SW 1271 (cell line): ENCODE data around the gene GFOD1.

Experiments used
- DNase-seq, 2 experiments: peaks; one replicate each; lab custom pipeline; 2025; lab: John Stamatoyannopoulos, UW

The GFOD1 gene

GRCh38 chr6:13425270-13425873 lies 62.0 kb downstream of the GFOD1 start:
- DNase-seq, result no peak

- no peak for DNase-seq
Measured at GRCh38 chr6:13423252-13423651, 64.1 kb downstream of the GFOD1 start.

DNA sequence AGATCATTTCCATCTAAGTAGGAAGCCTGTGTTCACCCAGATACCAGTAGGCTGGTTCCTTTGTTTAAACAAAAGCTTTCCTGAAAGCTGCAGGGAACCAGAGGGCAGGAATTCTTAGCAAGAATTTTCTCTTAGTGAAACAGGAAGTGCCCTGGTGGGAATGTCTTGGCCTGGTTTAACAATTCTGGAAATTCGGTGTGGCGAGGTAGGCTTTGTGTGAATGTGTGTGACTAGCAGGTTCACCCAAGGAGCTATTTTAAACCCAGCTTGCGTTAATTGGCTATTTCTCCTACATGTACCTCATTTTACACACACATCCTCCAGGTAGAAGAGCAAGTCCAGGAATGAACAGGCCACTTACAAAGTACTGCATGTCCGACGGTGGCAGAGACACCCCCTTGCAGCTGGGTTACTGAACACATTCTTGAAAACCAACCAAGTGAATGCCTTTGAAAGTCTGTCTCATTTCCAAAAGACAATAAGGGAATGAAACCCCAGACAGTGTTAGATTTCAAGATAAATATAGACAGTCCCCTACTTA lies 64.6 kb downstream of the GFOD1 start:
- DNase-seq, result no peak

DNA sequence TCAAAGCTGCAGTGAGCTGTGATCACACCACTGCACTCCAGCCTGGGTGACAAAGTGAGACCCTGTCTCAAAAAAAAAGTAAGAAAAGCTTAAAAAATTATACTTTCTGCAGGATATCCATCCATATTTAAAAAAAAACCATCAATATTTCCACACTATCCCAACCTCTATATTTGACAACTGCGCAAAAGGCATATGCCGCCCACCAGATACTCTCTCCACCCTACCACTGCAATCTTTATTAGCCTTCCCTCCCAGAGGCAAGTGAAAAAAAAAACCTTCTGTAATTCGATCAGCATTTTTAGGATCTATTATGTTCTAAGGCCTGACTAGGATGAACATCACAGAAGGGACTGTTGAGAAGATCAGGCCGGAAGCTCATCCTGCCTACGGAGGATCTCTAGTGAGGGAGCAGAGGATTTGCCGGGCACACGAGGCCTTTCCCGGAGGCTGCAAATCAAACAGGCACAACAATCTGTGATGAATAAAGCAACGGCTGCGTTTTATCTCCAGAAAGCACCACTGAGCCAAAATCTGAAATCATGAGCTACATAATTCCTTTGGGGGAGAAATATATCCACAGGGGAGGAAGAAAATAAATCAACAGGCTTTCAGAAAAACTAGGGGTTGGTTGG lies 65.9 kb downstream of the GFOD1 start:
- no peak for DNase-seq

- no peak for DNase-seq
Measured at GRCh38 chr6:13420269-13420668, 67.1 kb downstream of the GFOD1 start.

GRCh38 chr6:13419422-13420195 lies 67.8 kb downstream of the GFOD1 start:
- DNase-seq, result no peak

- DNase-seq, result no peak
Measured at GRCh38 chr6:13418844-13419243, 68.6 kb downstream of the GFOD1 start.

GRCh38 chr6:13417954-13418353 lies 69.4 kb downstream of the GFOD1 start:
- no peak for DNase-seq

- no peak for DNase-seq
Measured at GRCh38 chr6:13417431-13417830, 70.0 kb downstream of the GFOD1 start.

DNA sequence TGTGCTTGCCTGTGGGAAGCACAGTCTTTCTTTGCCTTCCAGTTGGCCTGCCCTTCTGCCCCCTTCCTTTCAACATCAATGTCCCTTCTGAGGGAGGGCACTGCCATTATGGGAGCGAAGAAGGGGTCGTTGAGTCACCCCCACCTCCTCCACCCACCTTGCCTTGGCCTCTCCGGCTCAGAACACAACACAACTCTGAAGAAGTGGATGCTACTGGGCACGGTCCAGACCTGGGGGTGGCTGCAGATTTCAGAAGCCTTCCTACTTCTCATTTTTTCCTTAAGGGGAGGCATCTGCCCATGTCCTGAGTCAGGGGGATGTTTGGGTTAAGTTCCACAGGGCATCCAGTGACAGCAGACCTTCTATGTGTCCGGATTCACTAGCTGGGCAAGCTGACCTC lies 72.1 kb downstream of the GFOD1 start:
- DNase-seq, result no peak

DNA sequence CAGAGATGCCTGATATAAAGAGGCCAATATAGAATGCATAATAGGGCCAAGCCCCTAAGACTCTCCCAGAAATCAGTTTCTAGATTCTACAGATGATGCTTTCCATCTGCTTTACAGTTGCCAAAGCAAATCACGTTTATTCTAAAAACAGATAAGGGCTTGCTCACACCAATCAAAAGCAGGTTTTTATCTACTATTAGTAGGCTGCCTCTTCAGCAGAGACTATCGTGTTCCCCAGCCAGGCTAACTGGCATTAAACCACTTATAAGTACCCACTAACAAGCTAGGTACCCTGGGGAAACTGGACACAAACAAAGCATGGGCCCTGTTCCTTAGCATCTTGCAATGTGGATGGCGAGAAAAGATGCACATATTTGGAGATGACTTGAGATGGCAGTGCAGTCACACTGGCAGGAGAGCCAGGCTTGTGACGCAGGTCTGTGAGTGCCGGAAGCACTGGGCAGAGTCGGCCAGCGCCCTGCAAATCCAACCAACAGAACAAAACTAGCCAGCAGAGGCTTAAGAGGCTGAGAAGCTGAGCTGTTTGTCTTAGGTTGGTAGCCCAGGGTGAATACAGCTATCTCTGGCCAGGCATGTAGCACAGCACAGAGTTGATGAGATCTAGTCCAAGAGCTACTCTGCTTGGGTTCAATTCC lies 73.4 kb downstream of the GFOD1 start:
- DNase-seq, result no peak

DNA sequence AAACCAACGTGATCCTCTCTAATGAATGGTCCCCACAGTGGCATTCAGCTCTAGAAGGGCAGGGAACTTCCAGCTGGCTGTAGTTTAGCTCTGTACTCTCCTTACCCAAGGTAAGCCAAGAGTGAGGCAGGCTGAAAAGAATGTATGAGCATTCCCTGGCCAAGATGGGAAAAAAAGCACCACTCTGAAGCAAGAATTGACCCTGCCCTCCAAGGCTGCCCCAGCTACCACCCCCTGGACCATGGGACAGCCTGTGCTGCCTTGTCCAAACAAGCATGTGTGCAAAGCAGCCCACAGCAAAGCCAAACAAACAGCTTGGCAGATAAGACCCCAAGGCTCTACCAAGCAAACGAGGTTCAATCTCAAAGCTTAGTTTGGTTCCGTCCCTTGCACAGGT lies 73.9 kb downstream of the GFOD1 start:
- no peak for DNase-seq

DNA sequence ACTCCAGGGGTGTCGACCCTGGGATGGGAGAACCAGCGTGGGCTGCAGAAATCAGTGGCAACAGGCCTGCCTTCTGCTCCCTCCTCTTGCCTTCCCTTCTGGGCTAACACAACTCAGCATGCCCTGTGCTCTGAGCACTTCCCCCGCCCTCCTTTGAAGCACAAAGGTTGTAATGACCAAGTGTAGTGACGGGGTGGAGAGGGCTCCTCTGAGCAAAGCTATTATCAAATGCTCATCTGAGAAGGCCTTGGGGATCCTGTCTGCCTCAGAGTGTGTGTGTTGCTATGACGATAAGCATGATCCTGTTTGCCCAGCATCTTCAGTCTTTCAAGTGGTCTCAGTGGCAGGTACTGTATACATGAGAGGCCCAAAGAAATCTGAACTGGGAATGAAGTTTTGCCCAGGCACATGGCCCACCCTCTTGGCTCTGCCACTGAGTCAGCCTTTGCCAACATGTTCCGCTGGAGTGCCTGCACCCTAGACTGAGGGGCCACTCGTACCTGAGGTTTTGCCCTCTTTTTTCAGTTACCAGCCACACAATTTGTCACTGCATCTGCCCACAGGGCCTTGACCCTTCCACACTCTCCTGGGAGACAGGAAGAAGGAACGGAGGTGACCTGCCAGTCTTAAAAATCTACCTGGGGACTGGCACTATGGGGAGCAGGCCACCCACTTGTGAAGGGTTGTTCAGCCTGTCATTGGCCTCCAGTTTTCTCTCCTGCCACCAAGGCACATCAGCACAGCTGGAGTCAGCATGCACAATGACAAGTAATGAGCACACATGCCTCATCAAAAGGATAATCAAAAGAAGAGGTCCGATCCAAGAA lies 74.5 kb downstream of the GFOD1 start:
- DNase-seq, result no peak

DNA sequence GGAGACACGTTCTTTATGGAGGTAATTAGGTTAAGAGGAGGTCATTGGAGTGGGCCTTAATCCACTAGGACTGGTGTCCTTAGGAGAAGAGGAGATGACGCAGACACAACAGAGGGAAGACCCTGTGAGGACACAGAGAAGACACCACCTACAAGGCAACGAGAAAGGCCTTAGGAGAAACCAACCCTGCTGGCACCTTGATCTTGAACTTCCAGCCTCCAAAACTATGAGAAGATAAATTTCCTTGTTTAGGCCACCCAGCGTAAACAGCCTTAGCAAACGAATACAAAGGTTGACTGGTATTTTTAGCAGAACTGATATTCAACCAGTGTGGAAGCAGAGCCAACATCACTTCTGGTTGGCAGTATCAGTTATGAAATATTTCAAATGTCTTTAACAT lies 75.2 kb downstream of the GFOD1 start:
- no peak for DNase-seq

DNA sequence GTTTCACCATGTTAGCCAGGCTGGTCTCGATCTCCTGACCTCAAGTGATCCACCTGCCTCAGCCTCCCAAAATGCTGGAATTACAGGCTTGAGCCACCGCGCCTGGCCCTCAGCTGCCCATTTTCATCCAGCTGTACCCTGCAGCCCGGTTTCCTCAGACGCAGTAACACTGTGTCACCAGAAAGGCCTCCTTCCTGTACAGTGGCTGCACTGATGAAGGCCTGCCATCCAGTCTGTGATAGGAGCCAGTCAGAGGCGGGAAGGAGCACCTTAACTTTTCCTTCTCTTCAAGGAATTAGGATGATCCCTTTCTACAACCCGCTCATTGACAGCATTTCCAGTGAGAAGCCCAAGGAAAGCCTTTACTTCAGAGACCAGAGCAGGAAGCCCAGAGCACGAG lies 75.9 kb downstream of the GFOD1 start:
- no peak for DNase-seq

DNA sequence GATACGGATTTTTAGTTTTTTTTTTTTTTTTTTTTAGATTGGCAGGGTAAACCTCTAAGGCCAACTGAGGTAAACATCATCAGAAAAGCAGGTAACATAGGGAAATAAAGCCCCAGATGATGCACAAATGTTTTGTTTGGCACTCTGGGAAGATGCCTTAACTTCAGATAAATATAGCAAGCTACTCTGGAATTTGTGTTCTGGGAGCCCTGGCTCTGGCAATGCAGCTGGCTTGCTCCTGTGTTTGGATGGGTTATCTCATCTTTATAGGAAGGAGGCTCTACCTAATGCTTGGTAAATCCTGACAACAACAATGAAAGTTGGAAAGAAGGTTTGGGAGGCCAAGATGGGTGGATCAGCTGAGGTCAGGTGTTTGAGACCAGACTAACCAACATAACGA lies 77.4 kb downstream of the GFOD1 start:
- DNase-seq, result no peak

DNA sequence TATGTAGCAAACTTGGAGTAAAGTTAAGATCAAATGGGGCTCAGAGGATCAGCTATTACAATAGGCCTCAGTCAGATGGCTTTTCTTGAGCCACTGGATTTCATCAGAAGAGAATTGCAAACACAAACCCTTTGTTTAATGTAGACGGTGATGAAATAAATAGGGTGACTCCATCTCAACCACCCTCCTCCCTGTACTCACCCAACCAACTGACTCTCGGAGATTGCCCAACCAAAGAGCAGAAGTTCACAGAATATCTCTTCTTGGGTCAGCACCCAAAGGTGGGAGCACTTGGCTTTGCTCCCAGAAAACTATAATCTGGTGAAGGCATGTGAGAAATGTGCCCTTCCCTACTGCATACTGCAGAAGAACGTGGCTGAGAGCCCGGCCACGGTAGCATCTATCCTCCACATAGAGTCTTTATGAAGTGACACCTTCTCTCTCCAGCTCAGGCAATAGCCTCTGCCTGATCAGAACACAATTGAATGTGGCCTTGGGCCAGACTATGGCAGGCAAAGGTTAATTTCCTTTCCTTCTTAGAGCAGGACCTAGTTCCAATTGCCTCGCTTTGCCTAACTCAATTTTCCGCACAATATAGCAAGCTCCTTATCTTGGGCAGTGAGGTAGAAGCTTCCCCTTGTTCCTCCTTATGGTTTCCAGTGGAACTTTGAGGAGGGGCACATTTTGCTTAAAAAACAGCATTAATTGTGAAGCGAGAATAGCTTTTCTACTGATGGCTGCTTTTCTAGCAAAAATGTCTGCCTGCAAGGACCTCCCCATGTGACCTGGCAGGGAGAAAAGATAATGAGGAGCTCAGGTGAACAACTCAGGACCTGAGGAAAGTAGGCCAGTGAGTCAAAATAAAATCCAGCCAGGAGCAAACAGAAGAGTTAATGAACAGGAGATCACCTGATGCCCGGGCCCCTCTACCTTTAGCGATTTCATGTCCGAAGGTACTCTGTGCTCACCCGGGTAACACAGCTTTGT lies 79.4 kb downstream of the GFOD1 start:
- DNase-seq, result no peak

- no peak for DNase-seq
Measured at GRCh38 chr6:13407368-13407708, 80.1 kb downstream of the GFOD1 start.

DNA sequence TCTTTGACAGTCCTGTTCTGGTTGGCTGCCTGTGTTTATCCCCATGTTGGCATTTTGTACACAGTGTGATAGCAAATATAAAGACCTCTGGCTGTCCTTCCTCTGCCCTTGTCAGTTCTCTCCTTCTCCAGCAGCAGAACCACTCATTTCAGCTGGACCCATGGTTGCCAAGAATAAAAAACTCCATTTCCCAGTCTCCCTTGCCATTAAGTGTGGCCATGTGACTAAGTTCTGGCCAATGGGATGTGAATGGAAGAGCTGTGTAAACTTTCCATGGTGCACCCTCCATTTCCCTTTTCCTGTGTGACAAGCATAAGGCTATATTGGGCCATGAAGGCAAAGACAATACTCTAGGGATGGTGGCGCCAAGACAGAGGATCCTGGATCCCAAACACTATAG lies 80.6 kb downstream of the GFOD1 start:
- no peak for DNase-seq

- no peak for DNase-seq
Measured at GRCh38 chr6:13405961-13406477, 81.4 kb downstream of the GFOD1 start.
